ENCODE measurements around the gene CLDN6.
A peak's percentile ranks its signal among the peaks of the same experiment; 100 is the strongest.

Gene CLDN6

DNA sequence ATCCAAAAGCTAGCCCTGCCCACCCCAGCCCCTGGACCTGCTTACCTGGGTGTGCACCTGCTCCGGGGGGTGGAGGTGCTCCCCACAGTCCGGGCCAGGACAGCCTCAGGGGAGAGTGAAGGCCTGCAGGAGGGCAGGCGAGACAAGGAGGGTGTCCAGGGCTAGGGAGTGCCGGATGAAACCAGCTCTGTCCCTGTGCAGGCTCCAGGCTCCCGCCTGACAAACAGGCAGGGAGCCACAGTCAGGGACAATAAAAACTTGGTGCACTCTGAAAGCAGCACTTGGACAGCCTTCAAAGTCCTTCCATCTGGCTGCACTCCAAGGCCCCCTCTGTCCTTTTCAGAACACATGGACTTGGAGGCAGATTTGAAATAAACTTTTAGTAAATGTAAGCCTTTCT, 44.9 kb downstream of the CLDN6 start:
- Histone ChIP-seq H3K36me3 (ENCODE audit: control insufficient read depth, insufficient read depth, low read length) (peaks cover 17% of the 10 kb centered on the region), H3K27me3 (replicated peaks; ENCODE audit: control insufficient read depth, insufficient read depth, low read length) (no peaks in the 10 kb centered on the region), H3K4me3 (replicated peaks; ENCODE audit: low read depth, low read length) (no peak overlapping the region)
- TF ChIP-seq, protein P1, sequence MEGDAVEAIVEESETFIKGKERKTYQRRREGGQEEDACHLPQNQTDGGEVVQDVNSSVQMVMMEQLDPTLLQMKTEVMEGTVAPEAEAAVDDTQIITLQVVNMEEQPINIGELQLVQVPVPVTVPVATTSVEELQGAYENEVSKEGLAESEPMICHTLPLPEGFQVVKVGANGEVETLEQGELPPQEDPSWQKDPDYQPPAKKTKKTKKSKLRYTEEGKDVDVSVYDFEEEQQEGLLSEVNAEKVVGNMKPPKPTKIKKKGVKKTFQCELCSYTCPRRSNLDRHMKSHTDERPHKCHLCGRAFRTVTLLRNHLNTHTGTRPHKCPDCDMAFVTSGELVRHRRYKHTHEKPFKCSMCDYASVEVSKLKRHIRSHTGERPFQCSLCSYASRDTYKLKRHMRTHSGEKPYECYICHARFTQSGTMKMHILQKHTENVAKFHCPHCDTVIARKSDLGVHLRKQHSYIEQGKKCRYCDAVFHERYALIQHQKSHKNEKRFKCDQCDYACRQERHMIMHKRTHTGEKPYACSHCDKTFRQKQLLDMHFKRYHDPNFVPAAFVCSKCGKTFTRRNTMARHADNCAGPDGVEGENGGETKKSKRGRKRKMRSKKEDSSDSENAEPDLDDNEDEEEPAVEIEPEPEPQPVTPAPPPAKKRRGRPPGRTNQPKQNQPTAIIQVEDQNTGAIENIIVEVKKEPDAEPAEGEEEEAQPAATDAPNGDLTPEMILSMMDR (IDR thresholded peaks at IDR 0.05; ENCODE audit: insufficient read depth, low read length, poor library complexity, severe bottlenecking): no peak
- DNase-seq (ENCODE audit: extremely low read depth, insufficient read length): no peak

DNA sequence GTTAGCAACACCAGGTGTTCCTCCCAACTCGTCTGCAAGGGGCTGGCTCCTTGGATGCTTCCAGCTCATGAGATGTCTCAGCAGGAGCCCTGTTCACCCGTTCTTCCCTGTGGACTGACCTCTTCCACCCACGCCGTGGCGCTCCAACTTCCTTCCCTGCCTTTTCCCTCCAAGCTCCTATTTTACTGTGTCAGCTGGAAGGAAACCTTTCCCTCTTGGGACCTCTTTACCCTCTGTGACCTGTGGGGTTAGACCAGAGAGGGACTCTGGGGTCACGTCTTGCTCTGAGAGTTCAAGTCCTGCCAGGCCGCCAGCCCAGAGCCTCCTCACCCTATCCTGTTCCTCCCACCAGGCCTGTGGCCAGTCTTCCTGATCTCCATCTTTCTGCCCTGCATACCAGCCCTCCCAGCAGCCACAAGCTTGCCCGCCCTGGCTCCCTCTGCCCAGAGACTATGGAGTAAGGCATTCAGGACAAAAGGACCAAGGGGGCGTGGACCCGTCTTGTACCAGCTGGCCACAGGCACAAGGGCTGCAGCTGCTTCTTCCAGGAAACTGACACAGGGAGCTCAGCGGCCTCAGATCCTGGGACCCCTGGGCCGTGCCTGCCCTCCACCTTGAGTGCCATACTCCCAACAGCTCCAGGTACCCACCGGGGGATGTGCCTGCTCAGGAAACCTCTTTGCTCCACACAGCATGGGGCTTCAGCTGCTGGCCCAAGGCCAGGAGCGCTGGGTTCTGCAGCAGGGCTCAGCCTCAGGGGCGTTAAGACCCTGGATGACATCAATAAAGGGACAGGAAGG, 45.8 kb downstream of the CLDN6 start:
- TF ChIP-seq, protein P1 (IDR thresholded peaks at IDR 0.05; ENCODE audit: insufficient read depth, low read length, poor library complexity, severe bottlenecking): no peak
- H3K36me3 ChIP-seq (ENCODE audit: control insufficient read depth, insufficient read depth, low read length): peaks cover 17% of the 10 kb centered on the region
- H3K27me3 ChIP-seq (replicated peaks; ENCODE audit: control insufficient read depth, insufficient read depth, low read length): no peaks in the 10 kb centered on the region
- H3K4me3 ChIP-seq (replicated peaks; ENCODE audit: low read depth, low read length): no peak overlapping the region
- DNase-seq (ENCODE audit: extremely low read depth, insufficient read length): no peak

- no peaks in the 10 kb centered on the region for H3K27me3 ChIP-seq (replicated peaks; ENCODE audit: control insufficient read depth, insufficient read depth, low read length)
- H3K36me3 ChIP-seq (ENCODE audit: control insufficient read depth, insufficient read depth, low read length): peaks cover 15% of the 10 kb centered on the region
- DNase-seq (ENCODE audit: extremely low read depth, insufficient read length): no peak
- TF ChIP-seq, protein P1 (IDR thresholded peaks at IDR 0.05; ENCODE audit: insufficient read depth, low read length, poor library complexity, severe bottlenecking): peak; percentile 11
- H3K4me3 ChIP-seq (replicated peaks; ENCODE audit: low read depth, low read length): peak overlapping the region; percentile 88
Measured at GRCh38 chr16:2971134-2971984, 46.6 kb downstream of the CLDN6 start.

- H3K36me3 ChIP-seq (ENCODE audit: control insufficient read depth, insufficient read depth, low read length): peaks cover 11% of the 10 kb centered on the region
- H3K27me3 ChIP-seq (replicated peaks; ENCODE audit: control insufficient read depth, insufficient read depth, low read length): no peaks in the 10 kb centered on the region
- peak overlapping the region; percentile 88 for H3K4me3 ChIP-seq (replicated peaks; ENCODE audit: low read depth, low read length)
- TF ChIP-seq, protein P1 (IDR thresholded peaks at IDR 0.05; ENCODE audit: insufficient read depth, low read length, poor library complexity, severe bottlenecking): no peak
- DNase-seq (ENCODE audit: extremely low read depth, insufficient read length): no peak
Measured at GRCh38 chr16:2970563-2970962, 47.4 kb downstream of the CLDN6 start.

DNA sequence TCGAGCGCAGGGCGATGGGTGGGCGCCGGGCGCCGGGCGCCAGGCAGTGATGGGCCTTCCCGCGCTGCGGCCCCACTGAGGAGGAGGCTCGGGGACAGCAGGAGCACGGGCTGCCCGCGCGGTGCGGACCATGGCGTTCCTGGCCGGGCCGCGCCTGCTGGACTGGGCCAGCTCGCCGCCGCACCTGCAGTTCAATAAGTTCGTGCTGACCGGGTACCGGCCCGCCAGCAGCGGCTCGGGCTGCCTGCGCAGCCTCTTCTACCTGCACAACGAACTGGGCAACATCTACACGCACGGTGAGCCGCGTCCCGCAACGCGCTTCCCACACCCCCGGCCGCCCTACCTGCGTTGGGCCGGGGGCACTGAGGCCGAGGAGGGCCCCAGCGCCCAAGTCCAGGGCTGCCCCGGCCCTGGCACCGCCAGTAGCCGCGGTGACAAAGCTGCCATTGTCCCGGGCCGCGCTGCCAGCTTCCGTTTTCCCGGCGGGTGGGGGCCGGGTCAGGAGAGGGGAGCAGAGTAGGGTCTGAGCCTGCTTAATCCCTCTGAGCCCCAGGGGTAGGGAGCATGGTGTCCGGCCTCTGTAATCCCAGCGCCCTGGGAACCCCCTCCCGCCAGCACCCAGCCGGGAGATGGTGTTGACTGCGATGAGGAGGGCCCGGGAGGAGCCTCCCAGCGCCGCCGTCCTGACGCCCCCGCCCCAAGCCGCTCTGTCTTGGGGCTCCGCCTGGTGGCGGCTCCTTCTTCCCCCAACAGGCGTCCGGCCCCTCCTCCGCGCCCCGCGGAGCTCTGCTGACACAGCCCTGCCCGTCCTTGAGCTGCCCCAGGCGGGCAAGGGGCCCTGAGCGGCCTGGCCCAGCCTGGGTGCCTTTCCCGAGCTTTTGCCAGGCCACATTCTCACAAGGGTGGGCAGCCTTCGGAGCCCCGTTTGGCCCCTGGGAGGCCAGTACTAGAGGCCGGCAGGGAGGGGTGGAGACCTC, 48.1 kb downstream of the CLDN6 start:
- Histone ChIP-seq H3K36me3 (ENCODE audit: control insufficient read depth, insufficient read depth, low read length) (peaks cover 9% of the 10 kb centered on the region), H3K27me3 (replicated peaks; ENCODE audit: control insufficient read depth, insufficient read depth, low read length) (no peaks in the 10 kb centered on the region), H3K4me3 (replicated peaks; ENCODE audit: low read depth, low read length) (peak overlapping the region; percentile 88)
- TF ChIP-seq, protein P1 (IDR thresholded peaks at IDR 0.05; ENCODE audit: insufficient read depth, low read length, poor library complexity, severe bottlenecking): peak; percentile 85
- peak; percentile 84 for DNase-seq (ENCODE audit: extremely low read depth, insufficient read length)

Measured in GM06990 (cell line).